Muscle of arm (tissue), 12 donors: ENCODE results near the gene GRB7. TPM values are rescaled to one million over a fixed set of nuclear protein-coding genes. Genes with fewer than 3 reads are reported as not detected.
"Not testable (repeated sequence)": the region's sequence is repeated elsewhere in the genome, so short reads cannot be mapped to it uniquely, and the experiment has no call there.

ENCODE experiments used
- DNase-seq: peaks from one replicate; pipeline ENCODE4 v3.0.0-alpha.2; 2013
- polyA plus RNA-seq, 12 donors: library from polyadenylated mRNA; unstranded; fragments of 120-200 nt; gene quantifications; one replicate each; pipeline ENCODE4 v1.2.1, GENCODE V29; 2013; ENCODE audit not compliant: insufficient read length in 12 of 12

GRB7 gene
- polyA plus RNA-seq, 12 donors, result 0.13 to 5.3 (median 0.48) TPM; not detected in 2

DNA sequence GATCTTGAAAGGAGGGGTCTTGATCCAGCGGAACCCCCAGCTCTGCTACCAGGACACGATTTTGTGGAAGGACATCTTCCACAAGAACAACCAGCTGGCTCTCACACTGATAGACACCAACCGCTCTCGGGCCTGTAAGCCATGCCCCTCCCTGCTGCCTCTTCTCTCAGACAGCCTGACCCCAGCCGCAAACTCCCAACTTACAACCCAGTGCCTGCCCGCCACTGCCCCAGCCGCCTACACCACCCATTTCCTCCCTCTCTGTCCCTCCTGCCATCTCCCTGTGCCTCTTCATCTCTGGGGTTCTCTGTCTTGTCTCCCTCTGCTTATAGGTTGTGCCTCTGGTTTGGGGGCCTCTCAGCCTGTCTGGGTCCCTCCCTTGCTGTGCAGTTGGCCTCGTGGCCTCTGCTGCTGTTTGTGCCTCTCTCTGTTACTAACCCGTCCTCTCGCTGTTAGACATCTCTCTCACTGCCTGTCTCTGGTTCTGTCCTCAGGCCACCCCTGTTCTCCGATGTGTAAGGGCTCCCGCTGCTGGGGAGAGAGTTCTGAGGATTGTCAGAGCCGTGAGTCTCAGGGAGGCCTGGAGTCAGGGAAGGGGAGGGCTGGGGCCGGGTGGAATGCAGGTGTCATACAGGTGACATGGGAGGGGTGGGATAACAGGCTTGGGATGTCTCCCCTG lies 28.3 kb upstream of the GRB7 start:
- DNase-seq, result no peak

DNA sequence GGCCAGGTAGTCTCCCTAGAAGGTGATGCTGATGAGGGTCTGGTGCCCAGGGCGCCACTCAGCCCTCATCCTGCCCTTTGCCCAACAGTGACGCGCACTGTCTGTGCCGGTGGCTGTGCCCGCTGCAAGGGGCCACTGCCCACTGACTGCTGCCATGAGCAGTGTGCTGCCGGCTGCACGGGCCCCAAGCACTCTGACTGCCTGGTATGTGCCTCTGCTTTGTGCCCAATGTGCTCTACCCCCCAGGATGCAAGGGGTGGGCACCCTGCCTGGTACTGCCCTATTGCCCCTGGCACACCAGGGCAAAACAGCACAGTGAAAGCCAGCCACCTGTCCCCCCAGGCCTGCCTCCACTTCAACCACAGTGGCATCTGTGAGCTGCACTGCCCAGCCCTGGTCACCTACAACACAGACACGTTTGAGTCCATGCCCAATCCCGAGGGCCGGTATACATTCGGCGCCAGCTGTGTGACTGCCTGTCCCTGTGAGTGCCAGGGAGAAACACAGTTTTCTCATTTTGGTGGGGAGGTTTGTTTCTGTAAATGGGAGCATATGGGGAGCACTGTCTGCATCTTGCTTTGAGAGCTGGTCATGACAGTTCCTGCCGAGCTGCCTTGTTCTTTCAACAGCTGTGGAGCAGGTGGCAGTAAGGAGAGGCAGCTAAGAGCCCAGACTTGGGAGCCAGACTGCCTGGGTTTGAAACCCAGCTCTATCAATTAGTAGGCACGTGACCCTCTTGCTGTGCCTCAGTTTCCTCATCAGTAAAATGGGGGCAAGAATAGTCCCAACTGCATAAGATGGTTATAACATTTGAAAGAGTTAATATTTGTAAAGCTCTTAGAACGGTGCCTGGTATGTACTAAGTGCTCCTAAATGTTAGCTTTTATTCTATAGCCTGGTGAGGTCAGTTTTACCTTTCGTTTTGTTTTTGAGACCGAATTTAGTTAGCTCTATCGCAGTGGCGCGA lies 27.5 kb upstream of the GRB7 start:
- no peak for DNase-seq

DNA sequence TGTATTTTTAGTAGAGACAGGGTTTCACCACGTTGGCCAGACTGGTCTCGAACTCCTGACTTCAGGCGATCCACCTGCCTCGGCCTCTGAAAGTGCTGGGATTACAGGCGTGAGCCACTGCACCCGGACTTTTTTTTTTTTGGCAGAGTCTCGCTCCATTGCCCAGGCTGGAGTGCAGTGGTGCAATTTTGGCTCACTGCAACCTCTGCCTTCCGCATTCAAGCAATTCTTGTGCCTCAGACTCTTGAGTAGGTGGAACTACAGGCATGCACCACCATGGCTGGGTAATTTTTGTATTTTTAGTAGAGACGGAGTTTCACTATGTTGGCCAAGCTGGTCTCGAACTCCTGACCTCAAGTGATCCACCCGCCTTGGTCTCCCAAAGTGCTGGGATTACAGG lies 26.7 kb upstream of the GRB7 start:
- not testable (repeated sequence) for DNase-seq

DNA sequence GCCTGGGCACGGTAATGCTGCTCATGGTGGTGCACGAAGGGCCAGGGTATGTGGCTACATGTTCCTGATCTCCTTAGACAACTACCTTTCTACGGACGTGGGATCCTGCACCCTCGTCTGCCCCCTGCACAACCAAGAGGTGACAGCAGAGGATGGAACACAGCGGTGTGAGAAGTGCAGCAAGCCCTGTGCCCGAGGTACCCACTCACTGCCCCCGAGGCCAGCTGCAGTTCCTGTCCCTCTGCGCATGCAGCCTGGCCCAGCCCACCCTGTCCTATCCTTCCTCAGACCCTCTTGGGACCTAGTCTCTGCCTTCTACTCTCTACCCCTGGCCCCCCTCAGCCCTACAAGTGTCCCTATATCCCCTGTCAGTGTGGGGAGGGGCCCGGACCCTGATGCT lies 25.9 kb upstream of the GRB7 start:
- no peak for DNase-seq

DNA sequence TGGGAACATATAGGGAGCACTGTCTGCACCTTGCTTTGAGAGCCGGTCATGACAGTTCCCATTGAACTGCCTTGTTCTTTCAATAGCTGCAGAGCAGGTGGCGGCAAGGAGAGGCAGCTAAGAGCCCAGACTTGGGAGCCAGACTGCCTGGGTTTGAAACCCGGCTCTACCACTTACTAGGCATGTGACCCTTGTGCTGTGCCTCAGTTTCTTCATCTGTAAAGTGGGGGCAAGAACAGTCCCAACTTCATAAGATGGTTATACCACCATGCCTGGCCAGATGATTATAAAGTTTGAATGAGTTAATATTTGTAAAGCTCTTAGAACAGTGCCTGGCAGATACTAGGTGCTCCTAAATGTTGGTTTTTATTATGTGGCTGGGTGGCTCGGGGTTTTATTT lies 23.5 kb upstream of the GRB7 start:
- DNase-seq, result no peak

DNA sequence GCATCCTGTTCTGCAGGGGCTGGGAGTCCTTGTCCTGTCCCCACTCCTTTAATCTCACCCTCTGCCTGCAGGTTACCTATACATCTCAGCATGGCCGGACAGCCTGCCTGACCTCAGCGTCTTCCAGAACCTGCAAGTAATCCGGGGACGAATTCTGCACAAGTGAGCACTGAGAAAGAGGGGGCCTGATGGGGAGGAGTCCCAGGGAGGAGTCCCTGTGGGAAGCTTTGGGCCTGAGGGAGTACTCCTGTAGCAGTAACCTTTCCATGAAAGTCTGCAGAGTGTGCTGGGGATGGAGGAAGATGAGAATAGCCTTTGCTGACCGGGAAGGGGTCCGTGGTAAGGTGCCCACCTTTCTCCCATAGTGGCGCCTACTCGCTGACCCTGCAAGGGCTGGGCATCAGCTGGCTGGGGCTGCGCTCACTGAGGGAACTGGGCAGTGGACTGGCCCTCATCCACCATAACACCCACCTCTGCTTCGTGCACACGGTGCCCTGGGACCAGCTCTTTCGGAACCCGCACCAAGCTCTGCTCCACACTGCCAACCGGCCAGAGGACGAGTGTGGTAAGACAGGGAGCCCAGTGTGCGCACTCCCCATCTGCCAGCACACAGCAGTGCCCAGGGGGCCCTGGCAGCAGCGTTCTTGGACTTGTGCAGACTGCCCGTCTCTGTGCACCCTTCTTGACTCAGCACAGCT lies 22.2 kb upstream of the GRB7 start:
- DNase-seq, result no peak

DNA sequence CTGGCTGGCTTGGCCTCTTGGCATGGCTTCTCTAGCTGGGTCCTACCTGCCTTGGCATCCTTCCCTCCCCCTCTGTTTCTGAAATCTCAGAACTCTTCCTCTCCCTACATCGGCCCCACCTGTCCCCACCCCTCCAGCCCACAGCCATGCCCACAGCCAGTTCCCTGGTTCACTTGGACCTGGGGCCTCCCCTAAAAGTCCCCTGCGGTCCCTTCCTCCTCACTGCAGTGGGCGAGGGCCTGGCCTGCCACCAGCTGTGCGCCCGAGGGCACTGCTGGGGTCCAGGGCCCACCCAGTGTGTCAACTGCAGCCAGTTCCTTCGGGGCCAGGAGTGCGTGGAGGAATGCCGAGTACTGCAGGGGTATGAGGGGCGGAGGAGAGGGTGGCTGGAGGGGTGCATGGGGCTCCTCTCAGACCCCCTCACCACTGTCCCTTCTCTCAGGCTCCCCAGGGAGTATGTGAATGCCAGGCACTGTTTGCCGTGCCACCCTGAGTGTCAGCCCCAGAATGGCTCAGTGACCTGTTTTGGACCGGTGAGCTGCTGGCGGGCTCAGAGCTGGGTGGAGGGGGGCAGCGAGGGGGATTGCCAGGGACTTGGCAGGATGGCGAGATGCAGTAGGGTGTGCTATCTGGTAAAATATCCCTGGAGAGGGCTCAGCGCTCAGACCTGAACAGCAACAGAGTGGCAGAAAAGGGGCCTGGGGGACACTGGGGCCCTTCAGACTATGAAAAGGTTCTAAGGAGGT lies 21.5 kb upstream of the GRB7 start:
- DNase-seq, result no peak

DNA sequence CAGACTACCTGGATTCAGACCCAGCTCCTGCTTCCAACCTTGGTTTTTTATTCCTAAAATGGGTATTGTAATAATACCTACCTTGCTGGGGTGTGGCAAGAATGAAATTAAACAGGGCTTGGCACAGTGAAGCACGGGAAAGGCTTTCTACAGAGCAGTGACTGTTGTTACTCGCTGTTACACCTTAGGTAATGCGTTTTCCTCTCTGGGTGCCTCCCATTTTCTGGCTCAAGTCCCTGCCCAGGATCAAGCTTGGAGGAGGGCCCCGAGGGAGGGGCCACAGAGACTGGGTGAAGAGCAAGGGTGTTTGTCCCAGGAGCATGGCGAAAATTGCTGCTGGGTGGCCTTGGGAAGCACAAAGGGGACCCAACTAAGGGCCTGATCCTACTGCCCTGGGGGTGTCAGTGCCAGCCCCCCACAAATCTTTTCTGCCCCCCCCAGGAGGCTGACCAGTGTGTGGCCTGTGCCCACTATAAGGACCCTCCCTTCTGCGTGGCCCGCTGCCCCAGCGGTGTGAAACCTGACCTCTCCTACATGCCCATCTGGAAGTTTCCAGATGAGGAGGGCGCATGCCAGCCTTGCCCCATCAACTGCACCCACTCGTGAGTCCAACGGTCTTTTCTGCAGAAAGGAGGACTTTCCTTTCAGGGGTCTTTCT lies 20.7 kb upstream of the GRB7 start:
- no peak for DNase-seq

DNA sequence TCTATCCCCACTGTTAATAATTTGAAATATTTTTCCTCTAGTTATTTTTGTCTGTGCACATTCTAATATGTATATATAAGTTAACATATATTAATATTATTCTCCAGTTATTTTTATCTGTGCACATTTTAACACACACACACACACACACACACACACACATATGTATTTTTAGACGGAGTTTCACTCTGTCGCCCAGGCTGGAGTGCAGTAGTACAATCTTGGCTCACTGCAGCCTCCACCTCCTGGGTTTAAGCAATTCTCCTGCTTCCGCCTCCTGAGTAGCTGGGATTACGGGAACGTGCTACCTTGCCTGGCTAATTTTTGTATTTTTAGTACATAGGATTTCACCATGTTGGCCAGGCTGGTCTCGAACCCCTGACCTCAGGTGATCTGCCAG lies 20.1 kb upstream of the GRB7 start:
- DNase-seq, result no peak

DNA sequence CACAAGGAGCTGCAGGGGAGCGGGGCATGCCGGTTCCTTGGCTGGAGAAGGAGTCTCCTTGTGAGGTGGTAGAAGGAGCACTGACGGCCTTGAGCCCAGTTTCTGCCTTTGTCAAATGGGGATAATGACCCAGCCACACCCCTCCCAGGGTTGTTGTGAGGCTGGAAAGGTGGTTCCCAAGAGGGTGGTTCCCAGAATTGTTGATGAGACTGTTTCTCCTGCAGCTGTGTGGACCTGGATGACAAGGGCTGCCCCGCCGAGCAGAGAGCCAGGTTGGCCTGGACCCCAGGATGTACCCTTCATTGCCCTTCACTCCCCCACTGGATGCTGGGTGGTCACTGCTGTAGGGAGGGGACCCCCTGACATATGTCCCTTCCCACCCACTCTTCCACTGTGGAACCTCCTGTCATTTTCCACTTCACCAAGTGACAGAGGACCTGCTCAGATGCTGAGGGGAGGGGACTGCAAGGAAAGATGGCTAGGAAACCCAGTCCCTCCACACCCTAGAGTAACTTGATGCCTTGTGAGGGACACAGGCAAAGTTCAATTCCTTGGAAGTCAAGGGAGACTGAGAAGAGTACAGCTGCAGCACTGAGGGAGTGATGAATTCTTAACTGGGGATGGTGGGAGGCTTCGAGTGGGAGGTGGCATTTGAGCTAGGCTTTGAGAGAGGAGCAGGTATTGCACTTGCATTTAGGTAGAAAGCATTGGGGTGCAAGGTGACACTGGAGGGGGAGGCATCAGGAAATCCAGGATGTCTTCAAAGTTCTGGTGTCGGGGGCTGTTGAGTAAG lies 18.0 kb upstream of the GRB7 start:
- DNase-seq, result no peak

DNA sequence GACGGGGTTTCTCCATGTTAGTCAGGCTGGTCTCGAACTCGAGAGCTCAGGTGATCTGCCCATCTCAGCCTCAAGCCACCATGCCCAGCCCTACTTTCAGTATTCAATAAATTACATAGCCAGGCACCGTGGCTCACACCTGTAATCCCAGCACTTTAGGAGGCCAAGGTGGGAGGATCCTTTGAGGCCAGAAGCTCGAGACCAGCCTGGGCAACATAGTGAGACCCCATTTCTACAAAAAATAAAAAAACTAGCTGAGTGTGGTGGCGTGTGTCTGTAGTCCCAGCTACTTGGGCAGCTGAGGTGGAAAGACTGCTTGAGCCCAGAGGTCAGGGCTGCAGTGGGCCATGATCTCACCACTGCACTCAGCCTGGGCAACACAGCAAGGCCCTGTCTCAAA lies 15.6 kb upstream of the GRB7 start:
- no peak for DNase-seq

DNA sequence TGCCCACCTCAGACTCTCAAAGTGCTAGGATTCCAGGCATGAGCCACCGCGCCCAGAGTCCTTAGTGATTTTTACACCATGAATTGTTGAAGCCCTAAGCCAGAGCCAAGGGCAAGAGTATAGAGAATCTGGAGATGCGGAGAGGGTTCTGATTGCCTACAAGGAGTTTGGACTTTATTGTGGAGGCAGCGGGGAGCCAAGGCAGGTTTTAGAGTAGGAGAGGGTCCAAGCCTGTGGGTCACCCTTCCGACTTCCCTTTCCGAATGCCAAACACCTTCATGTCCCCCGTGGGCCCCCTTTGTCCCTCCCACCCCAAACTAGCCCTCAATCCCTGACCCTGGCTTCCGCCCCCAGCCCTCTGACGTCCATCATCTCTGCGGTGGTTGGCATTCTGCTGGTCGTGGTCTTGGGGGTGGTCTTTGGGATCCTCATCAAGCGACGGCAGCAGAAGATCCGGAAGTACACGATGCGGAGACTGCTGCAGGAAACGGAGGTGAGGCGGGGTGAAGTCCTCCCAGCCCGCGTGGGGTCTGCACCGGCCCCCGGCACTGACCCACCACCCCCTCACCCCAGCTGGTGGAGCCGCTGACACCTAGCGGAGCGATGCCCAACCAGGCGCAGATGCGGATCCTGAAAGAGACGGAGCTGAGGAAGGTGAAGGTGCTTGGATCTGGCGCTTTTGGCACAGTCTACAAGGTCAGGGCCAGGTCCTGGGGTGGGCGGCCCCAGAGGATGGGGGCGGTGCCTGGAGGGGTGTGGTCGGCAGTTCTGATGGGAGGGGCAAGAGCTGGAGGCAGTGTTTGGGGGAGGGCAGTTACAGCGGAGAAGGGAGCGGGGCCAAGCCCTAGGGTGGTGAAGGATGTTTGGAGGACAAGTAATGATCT lies 14.5 kb upstream of the GRB7 start:
- DNase-seq, result no peak

DNA sequence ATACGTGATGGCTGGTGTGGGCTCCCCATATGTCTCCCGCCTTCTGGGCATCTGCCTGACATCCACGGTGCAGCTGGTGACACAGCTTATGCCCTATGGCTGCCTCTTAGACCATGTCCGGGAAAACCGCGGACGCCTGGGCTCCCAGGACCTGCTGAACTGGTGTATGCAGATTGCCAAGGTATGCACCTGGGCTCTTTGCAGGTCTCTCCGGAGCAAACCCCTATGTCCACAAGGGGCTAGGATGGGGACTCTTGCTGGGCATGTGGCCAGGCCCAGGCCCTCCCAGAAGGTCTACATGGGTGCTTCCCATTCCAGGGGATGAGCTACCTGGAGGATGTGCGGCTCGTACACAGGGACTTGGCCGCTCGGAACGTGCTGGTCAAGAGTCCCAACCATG lies 13.0 kb upstream of the GRB7 start:
- no peak for DNase-seq

DNA sequence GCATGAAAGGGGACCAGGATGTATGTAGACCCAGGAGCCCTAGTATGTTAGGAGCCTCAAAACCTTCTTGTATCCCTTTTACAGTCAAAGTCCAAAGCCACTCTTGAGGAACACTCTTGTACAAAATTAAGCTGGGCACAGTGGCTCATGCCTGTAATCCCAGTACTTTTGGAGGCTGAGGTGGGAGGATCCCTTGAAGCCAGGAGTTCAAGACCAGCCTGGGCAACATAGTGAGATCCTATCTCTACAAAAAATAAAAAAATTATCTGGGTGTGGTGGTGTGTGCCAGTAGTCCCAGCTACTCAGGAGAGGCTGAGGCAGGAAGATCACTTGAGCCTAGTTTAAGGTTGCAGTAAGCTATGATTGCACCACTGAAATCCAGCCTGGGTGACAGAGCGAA lies 11.8 kb upstream of the GRB7 start:
- DNase-seq, result not testable (repeated sequence)

DNA sequence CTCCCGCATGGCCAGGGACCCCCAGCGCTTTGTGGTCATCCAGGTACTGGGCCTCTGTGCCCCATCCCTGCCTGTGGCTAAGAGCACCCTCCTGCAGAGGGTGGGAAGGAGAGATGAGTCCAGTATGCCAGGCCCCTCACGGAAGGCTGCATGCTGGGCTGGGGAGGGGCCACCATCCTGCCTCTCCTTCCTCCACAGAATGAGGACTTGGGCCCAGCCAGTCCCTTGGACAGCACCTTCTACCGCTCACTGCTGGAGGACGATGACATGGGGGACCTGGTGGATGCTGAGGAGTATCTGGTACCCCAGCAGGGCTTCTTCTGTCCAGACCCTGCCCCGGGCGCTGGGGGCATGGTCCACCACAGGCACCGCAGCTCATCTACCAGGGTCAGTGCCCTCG lies 11.1 kb upstream of the GRB7 start:
- DNase-seq, result no peak

DNA sequence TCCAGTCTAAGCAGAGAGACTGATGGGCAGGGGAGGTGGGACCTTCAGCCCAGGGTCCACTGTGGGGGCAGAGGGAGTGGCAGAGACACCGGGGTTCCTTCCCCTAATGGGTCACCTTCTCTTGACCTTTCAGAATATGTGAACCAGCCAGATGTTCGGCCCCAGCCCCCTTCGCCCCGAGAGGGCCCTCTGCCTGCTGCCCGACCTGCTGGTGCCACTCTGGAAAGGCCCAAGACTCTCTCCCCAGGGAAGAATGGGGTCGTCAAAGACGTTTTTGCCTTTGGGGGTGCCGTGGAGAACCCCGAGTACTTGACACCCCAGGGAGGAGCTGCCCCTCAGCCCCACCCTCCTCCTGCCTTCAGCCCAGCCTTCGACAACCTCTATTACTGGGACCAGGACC lies 10.2 kb upstream of the GRB7 start:
- no peak for DNase-seq

DNA sequence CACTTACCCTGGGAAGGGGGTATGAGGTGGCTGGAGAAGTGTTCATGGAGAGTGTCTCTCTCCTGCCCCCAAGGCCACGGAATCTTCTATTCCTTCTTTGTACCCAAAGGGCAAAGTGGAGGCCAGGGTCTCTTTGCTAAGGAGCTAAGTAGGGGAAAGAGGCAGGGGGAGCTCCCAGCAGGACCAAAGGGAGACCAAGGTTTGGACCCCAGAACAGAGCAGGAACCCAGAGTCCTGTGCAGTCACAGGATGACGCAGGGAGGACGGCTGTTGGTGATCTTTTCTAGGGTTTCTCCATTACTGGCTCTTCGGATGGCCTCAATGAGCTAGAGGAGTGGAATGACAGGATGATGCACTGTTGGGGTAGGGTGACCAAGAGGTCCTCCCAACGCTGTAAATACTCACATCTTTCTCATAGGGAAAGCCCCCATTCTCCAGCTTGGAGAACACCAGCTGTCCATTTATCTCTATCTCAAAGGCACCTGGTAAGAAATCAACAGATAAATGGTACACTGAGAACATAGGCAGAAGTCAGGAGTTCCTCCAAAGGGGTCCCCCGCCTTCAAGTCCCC lies 8.4 kb upstream of the GRB7 start:
- DNase-seq, result no peak

DNA sequence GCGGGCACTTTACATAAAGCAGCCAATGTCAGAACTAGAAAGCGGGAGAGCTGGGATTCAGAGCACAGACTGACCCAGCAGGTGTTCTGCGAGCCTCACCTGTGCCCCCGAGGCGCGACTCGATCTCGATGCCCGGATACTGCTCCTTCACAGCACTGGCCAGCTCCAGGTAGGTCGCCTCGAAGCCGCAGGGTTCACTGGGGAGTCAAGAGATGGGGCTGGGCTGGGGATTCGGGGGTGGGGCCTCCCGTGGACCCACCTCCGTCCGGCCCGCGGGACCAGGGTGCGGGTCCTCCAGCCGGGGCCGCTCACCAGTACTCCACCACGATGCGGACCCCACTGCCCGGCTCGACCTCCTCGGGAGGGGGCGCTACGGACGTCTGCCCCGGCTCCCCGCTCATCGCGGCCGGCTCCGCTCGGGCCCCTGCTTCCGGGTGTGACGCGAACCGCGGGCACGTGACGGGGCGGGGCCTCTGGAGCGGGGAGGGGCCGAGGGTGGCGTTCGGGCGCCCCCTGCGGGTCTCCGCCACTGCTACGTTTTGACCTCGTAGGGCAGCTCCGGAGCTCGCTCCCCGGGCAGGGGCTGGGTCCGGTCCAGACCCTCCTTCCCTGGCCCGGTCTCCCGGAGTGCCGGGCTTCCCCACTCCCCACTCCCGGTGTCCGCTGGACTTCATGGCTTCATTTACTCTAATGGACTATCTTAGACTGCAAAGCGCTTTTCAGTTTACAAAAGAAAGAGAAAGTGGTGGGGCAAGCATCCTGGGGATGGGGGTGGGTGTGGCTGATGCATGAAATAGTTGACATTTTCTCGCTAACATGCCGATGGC lies 7.4 kb upstream of the GRB7 start, which contains the start of gene MIEN1:
Gene MIEN1 (minus strand): TSS at position 438 of the 827 bp plus-strand sequence. CDS start 37 bp downstream, at position 401.
- DNase-seq, result peak; percentile 90
